ENCODE measurements around the gene GRIN1.

- TF ChIP-seq CTCF (IDR thresholded peaks at IDR 0.05; ENCODE audit: insufficient read depth, low read length, poor library complexity, severe bottlenecking) (no peak), EZH2phosphoT487 (conservative IDR thresholded peaks at IDR 0.05; ENCODE audit: low read length) (no peak)
These were observed 31.5 kb upstream of the GRIN1 start for GRCh38 chr9:137107312-137107921.

All from SU-DHL-6 (cell line).